MM.1S (cell line): ENCODE data around the gene MYADML2.

Experiments
- CTCF ChIP-seq: fragments of 300-600 bp; sonication (generic); IDR thresholded peaks from 2 replicates; pipeline ENCODE4 v1.5.1; 2016; ENCODE audit warnings: antibody characterized with exemption, low read length, mixed read lengths
- EZH2phosphoT487 ChIP-seq: fragments of 300-600 bp; sonication (generic); IDR thresholded peaks from 2 replicates; pipeline ENCODE4 v1.6.1; 2018; ENCODE audit warnings: antibody characterized with exemption, low read length

- TF ChIP-seq EZH2phosphoT487, result no peak
- TF ChIP-seq CTCF, result no peak
Observed at GRCh38 chr17:81962499-81963441, 15.7 kb upstream of the MYADML2 start.
